OCI-LY7 (cell line): ENCODE results near the gene SCARF2. TPM values are rescaled to one million over a fixed set of nuclear protein-coding genes. Genes with fewer than 3 reads are reported as not detected.

ENCODE experiments used
- BruUV-seq: library from RNA; stranded (reverse); fragments of 400-500 nt; replicated peaks from 2 replicates; lab custom pipeline; 2021; lab: Mats Ljungman, UMichigan
- CTCF ChIA-PET: fragments of 300-600 bp; sonication (Branson Sonifier 250); formaldehyde crosslinking; loops from one replicate; lab custom pipeline; 2022; ENCODE audit warnings: antibody characterized with exemption; ENCODE audit not compliant: unreplicated experiment; lab: Charles Lee
- POLR2A ChIA-PET: fragments of 300-600 bp; sonication (Branson Sonifier 250); formaldehyde crosslinking; loops from one replicate; lab custom pipeline; 2022; ENCODE audit warnings: antibody characterized with exemption; lab: Charles Lee
- DNase-seq: peaks from one replicate; pipeline ENCODE4 v3.0.0-alpha.2; 2015; ENCODE audit warnings: low spot score
- H2AFZ ChIP-seq: fragments of 200-600 bp; sonication (generic), shearing (Covaris generic); 2 replicates; pipeline ENCODE4 v1.6.1; 2014; ENCODE audit warnings: mild to moderate bottlenecking, antibody characterized with exemption, low read length, moderate library complexity
- H3K27ac ChIP-seq: fragments of 200-600 bp; sonication (generic); 2 replicates; pipeline ENCODE4 v1.5.1; 2014; ENCODE audit warnings: mixed run types, low read depth, mild to moderate bottlenecking, moderate library complexity, low read length, inconsistent platforms; ENCODE audit not compliant: poor library complexity, severe bottlenecking
- H3K36me3 ChIP-seq: fragments of 200-600 bp; sonication (generic); 2 replicates; pipeline ENCODE4 v1.6.1; 2014; ENCODE audit warnings: mild to moderate bottlenecking, antibody characterized with exemption, low read length, moderate library complexity, mixed read lengths; ENCODE audit not compliant: insufficient read depth
- H3K4me1 ChIP-seq: fragments of 200-600 bp; sonication (generic); 2 replicates; pipeline ENCODE4 v1.5.1; 2014; ENCODE audit warnings: mild to moderate bottlenecking, low read length; ENCODE audit not compliant: insufficient read depth, poor library complexity, severe bottlenecking
- H3K4me2 ChIP-seq: fragments of 200-600 bp; sonication (generic); 2 replicates; pipeline ENCODE4 v1.6.1; 2014; ENCODE audit warnings: mild to moderate bottlenecking, low read length
- H3K4me3 ChIP-seq: fragments of 200-600 bp; sonication (generic); 2 replicates; pipeline ENCODE4 v1.5.1; 2014; ENCODE audit warnings: mild to moderate bottlenecking, low read depth, low read length; ENCODE audit not compliant: poor library complexity, severe bottlenecking
- H3K79me2 ChIP-seq: fragments of 200-600 bp; sonication (generic); 2 replicates; pipeline ENCODE4 v1.6.1; 2016; ENCODE audit warnings: low read depth, mild to moderate bottlenecking, low read length, moderate library complexity, mixed read lengths; ENCODE audit not compliant: insufficient read depth
- H3K9me2 ChIP-seq: fragments of 200-600 bp; sonication (generic); 2 replicates; pipeline ENCODE4 v1.6.1; 2016; ENCODE audit warnings: mild to moderate bottlenecking, low read length, mixed read lengths; ENCODE audit not compliant: insufficient read depth
- H3K9me3 ChIP-seq: fragments of 200-600 bp; sonication (generic); 2 replicates; pipeline ENCODE4 v1.6.1; 2014; ENCODE audit warnings: mild to moderate bottlenecking, mixed run types, low read length, mixed read lengths
- H4K20me1 ChIP-seq: fragments of 200-600 bp; sonication (generic); 2 replicates; pipeline ENCODE4 v1.6.1; 2014; ENCODE audit warnings: mild to moderate bottlenecking, antibody characterized with exemption, low read length, moderate library complexity, mixed read lengths; ENCODE audit not compliant: insufficient read depth
- EZH2phosphoT487 ChIP-seq: fragments of 200-600 bp; sonication (generic); IDR thresholded peaks from 2 replicates; pipeline ENCODE4 v1.6.1; 2018; ENCODE audit warnings: low read depth, borderline replicate concordance, mild to moderate bottlenecking, mixed run types, antibody characterized with exemption, low read length, moderate library complexity, mixed read lengths
- intact Hi-C: fragments of 100-400 bp; cut with micrococcal nuclease; formaldehyde crosslinking; loops from one replicate; pipeline ENCODE4 v1.10.0; 2022; ENCODE audit not compliant: unreplicated experiment
- total RNA-seq, 2 experiments: library from RNA; depleted of rRNA in 1 of 2; stranded (reverse); fragments of >200 nt in 1 of 2; shearing (Covaris generic) in 1 of 2; gene quantifications; 2 replicates each; pipeline ENCODE4 v1.2.3, GENCODE V29; 2014 to 2022
- TF ChIP-seq, protein P1 (sequence below): fragments of 200-600 bp; sonication (generic); conservative IDR thresholded peaks from 2 replicates; pipeline ENCODE4 v1.5.1; 2014; ENCODE audit warnings: mild to moderate bottlenecking, antibody characterized with exemption, low read length, moderate library complexity, mixed read lengths

The SCARF2 gene
- total RNA-seq, 2 experiments from 2014 or later: 1.0 to 2.2 TPM

DNA sequence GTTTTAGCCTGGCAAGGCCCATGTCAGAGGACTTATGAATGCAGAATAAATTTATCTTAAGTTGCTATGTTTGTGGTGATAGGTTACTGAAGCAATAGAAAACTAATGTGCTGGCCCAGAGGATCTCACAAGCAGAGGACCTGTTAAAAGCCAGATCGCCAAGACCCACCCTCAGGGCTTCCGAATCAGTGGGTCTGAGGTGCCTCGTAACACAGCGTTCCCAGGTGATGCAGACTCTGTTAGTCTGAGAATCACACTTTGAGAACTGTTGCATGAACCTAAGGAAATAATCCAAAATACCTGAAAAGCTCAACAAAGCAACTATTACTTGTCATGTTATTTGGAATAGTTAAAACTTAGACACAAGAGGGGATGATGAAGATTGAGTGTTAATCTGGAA is 6.7 kb upstream of the SCARF2 start:
- H3K79me2 ChIP-seq: no peaks in the 10 kb centered on the region
- no peaks in the 10 kb centered on the region for H3K9me2 ChIP-seq
- no peaks in the 10 kb centered on the region for H3K36me3 ChIP-seq
- POLR2A ChIA-PET: no interaction called here
- CTCF ChIA-PET: interaction anchor here (0.6 kb wide), 1 partner anchor 10 kb away, joined by 3 read pairs; no protein-coding TSS in a partner anchor
- H4K20me1 ChIP-seq: no peaks in the 10 kb centered on the region
- H2AFZ ChIP-seq: no peak overlapping the region
- no peaks in the 10 kb centered on the region for H3K4me1 ChIP-seq
- DNase-seq: no peak
- H3K27ac ChIP-seq: no peak overlapping the region
- no peaks in the 10 kb centered on the region for H3K9me3 ChIP-seq
- BruUV-seq: no TSS peak
- intact Hi-C loops: no loop called here
- no peak overlapping the region for H3K4me3 ChIP-seq
- no peak for TF ChIP-seq EZH2phosphoT487
- TF ChIP-seq, protein P1, sequence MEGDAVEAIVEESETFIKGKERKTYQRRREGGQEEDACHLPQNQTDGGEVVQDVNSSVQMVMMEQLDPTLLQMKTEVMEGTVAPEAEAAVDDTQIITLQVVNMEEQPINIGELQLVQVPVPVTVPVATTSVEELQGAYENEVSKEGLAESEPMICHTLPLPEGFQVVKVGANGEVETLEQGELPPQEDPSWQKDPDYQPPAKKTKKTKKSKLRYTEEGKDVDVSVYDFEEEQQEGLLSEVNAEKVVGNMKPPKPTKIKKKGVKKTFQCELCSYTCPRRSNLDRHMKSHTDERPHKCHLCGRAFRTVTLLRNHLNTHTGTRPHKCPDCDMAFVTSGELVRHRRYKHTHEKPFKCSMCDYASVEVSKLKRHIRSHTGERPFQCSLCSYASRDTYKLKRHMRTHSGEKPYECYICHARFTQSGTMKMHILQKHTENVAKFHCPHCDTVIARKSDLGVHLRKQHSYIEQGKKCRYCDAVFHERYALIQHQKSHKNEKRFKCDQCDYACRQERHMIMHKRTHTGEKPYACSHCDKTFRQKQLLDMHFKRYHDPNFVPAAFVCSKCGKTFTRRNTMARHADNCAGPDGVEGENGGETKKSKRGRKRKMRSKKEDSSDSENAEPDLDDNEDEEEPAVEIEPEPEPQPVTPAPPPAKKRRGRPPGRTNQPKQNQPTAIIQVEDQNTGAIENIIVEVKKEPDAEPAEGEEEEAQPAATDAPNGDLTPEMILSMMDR: no peak
- H3K4me2 ChIP-seq: no peak overlapping the region

DNA sequence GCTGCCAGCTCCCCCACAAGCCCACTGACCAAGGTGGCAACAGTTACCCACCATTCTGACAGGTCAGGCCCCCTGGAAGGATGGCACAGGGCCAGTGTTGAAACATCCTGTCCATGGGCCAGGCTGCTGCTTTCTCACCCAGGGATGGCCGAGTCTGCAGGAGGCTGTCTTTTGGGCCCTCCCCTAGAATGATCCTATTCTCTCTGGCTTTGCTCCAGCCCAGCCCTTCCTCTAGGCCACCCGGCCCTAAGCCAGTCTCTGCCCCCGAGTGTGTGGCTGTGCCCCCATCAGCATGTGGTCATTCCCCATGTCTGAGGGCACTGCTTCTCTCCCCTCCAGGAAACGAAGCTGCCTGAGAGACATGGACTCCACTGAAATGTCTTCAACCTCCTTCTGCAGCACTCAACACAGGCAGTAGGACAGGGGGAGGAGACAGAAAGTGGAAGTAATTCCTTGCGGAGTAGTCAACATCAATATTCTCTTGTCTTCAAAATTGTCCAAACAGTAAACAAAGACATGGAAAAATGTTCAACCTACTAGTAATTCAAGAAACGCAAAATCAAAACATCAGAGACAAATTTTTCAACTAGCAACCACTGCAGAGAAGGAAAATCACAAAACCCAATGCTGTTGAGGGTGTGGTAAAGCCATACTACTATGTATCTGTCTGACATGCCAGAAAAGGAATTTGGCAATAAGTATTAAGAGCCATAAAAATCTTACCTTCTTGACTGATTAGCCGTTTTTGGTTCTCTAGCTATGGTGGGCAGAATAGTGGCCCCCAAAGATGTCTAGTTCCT is 5.1 kb upstream of the SCARF2 start:
- Histone ChIP-seq H2AFZ (no peak overlapping the region), H3K9me3 (no peaks in the 10 kb centered on the region), H4K20me1 (no peaks in the 10 kb centered on the region), H3K4me3 (no peak overlapping the region), H3K36me3 (no peaks in the 10 kb centered on the region), H3K9me2 (no peaks in the 10 kb centered on the region), H3K4me2 (no peak overlapping the region), H3K27ac (no peak overlapping the region), H3K79me2 (no peaks in the 10 kb centered on the region), H3K4me1 (no peaks in the 10 kb centered on the region)
- BruUV-seq: no TSS peak
- intact Hi-C loops: no loop called here
- DNase-seq: no peak
- no peak for TF ChIP-seq EZH2phosphoT487
- TF ChIP-seq, protein P1: no peak
- CTCF ChIA-PET: no interaction called here
- POLR2A ChIA-PET: no interaction called here
